Spleen (tissue), 11 donors: ENCODE measurements around the gene UCN3. TPM values are rescaled to one million over a fixed set of nuclear protein-coding genes. Genes with fewer than 3 reads are reported as not detected.

Source experiments
- DNase-seq: peaks from one replicate; pipeline ENCODE4 v3.0.0-alpha.2; 2020
- H3K27ac ChIP-seq, 8 donors: fragments of 200-600 bp; sonication (generic) in 7 of 8; 1 replicate in 4 of 8; 2 replicates in 4 of 8; pipeline versions ENCODE4 v1.5.0 to v1.8.0; 2016 to 2021; ENCODE audit warnings: inconsistent platforms in 4 of 8, mild to moderate bottlenecking in 4 of 8, moderate library complexity in 1 of 8
- H3K27me3 ChIP-seq, 7 donors: fragments of 200-600 bp; sonication (generic) in 6 of 7; replicated peaks in 1 of 7; 1 replicate in 4 of 7; 2 replicates in 3 of 7; pipeline versions ENCODE4 v1.5.0 to v1.8.0; 2016 to 2021; ENCODE audit warnings: inconsistent platforms in 3 of 7, mild to moderate bottlenecking in 1 of 7
- H3K36me3 ChIP-seq, 6 donors: fragments of 200-600 bp; sonication (generic) in 5 of 6; 1 replicate in 4 of 6; 2 replicates in 2 of 6; pipeline versions ENCODE4 v1.5.0 to v1.8.0; 2016 to 2021; ENCODE audit warnings: inconsistent platforms in 2 of 6
- H3K4me1 ChIP-seq, 6 donors: fragments of 200-600 bp; sonication (generic) in 5 of 6; 1 replicate in 3 of 6; 2 replicates in 3 of 6; pipeline versions ENCODE4 v1.5.0 to v1.8.0; 2016 to 2021; ENCODE audit warnings: inconsistent platforms in 3 of 6
- H3K4me3 ChIP-seq, 8 donors: fragments of 200-600 bp; sonication (generic) in 7 of 8; 1 replicate in 4 of 8; 2 replicates in 4 of 8; pipeline versions ENCODE4 v1.5.0 to v1.8.0; 2016 to 2021; ENCODE audit warnings: inconsistent platforms in 4 of 8, mild to moderate bottlenecking in 4 of 8, moderate library complexity in 2 of 8
- H3K9me3 ChIP-seq, 8 donors: fragments of 200-600 bp; sonication (generic) in 7 of 8; 1 replicate in 4 of 8; 2 replicates in 4 of 8; pipeline versions ENCODE4 v1.5.0 to v1.8.0; 2016 to 2021; ENCODE audit warnings: inconsistent platforms in 4 of 8
- CTCF ChIP-seq, 11 experiments: fragments of 200-600 bp in 7 of 11; fragments of 450-650 bp in 4 of 11; sonication (generic) in 4 of 11; IDR thresholded peaks in 8 of 11; conservative IDR thresholded peaks in 3 of 11; 1 replicate in 7 of 11; 2 replicates in 4 of 11; pipeline versions ENCODE4 v1.4.0 to v1.8.0; 2016 to 2021; ENCODE audit warnings: antibody characterized with exemption in 11 of 11, inconsistent platforms in 4 of 11, mild to moderate bottlenecking in 1 of 11
- POLR2A ChIP-seq, 3 donors: fragments of 450-650 bp; IDR thresholded peaks; one replicate each; pipeline ENCODE4 v1.5.1; 2017; ENCODE audit warnings: antibody characterized with exemption in 3 of 3, mild to moderate bottlenecking in 1 of 3
- POLR2AphosphoS5 ChIP-seq, 3 donors: sonication (generic); formaldehyde crosslinking; IDR thresholded peaks; one replicate each; pipeline ENCODE4 v1.5.1; 2017; ENCODE audit warnings: antibody characterized with exemption in 3 of 3
- WGBS, 5 donors: extraction: QIAGEN DNeasy Blood & Tissue Kit in 3 of 5; methylation state at CpG; one replicate each; pipeline versions ENCODE4 v1.1.5 to v1.1.7; 2013 to 2018; 5-methylcytosine and 5-hydroxymethylcytosine counted together
- intact Hi-C: fragments of 100-400 bp; cut with DNase I; formaldehyde crosslinking; loops from one replicate; pipeline ENCODE4 v1.15.0; 2023; ENCODE audit warnings: low total_unique reads
- polyA plus RNA-seq, 3 donors: library from polyadenylated mRNA; stranded (reverse); fragments of 200-250 nt; gene quantifications; one replicate each; pipeline ENCODE4 v1.2.1, GENCODE V29; 2013
- total RNA-seq, 7 donors: library from RNA; depleted of rRNA in 3 of 7; stranded (reverse); fragments of >200 nt in 3 of 7; fragmentation: NEBNext Ultra II Directional in 4 of 7; extraction: Animal tissue kit (Norgen Biotek cat#: 25700) in 4 of 7; gene quantifications; one replicate each; pipeline versions ENCODE4 v1.1.0 to v1.2.1, GENCODE V29; 2016 to 2021
- donor health status: healthy with polysubstance abuse.
- donor health status: DM: no; HTN: no; CAD: no; lungs with moderate emphysema.
- donor health status: DM: no; HTN: no; CAD: no.
- donor health status: Bipolar disorder and iron deficiency.
- donor health status: healthy.
- donor health status: DM: no; HTN: no; CAD: no.
- donor health status: DM: yes; HTN: yes; CAD: no.

The UCN3 gene
- total and polyA plus RNA-seq, 10 donors: not detected

GRCh38 chr10:5391790-5392189 lies 27.0 kb downstream of the UCN3 start:
- DNase-seq: no peak
- TF ChIP-seq POLR2AphosphoS5 (IDR thresholded peaks at IDR 0.05): no peak
- TF ChIP-seq CTCF (IDR thresholded peaks at IDR 0.05 in 8 of 11, conservative IDR thresholded peaks at IDR 0.05 in 3 of 11): no peak
- no peak for TF ChIP-seq POLR2A (IDR thresholded peaks at IDR 0.05)
- no peak overlapping the region for H3K4me3 ChIP-seq
- no peak overlapping the region for H3K27ac ChIP-seq
- no peaks in the 10 kb centered on the region for H3K4me1 ChIP-seq
- no peaks in the 10 kb centered on the region for H3K27me3 ChIP-seq
- WGBS, 5 donors: 94 to 97% (median 96%) methylated on average over 3 of the region's 3 CpGs
- intact Hi-C loops: no loop called here
- H3K9me3 ChIP-seq: peaks cover 15 to 44% (median 36%) of the 10 kb centered on the region in 8 donors
- no peaks in the 10 kb centered on the region for H3K36me3 ChIP-seq

DNA sequence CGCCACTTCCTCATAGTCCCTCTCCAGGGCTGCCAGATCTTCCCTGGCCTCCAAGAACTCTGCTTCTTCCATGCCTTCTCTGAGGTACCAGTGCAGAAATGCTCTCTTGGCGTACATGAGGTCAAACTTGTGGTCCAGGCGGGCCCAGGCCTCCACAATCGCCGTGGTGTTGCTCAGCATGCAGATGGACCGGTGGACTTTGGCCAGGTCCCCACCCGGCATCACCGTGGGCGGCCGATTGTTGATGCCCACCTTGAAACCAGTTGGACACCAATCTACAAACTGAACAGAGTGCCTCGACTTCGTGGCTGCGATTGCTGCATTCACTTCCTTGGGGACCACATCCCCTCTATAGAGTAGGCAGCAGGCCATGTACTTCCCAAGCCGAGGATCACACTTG lies 28.8 kb downstream of the UCN3 start:
- no peaks in the 10 kb centered on the region for H3K4me1 ChIP-seq
- H3K27me3 ChIP-seq: peaks cover 0 to 8% (median 0%) of the 10 kb centered on the region in 7 donors
- no peak overlapping the region for H3K27ac ChIP-seq
- no peak for DNase-seq
- peaks cover 15 to 43% (median 36%) of the 10 kb centered on the region in 8 donors for H3K9me3 ChIP-seq
- TF ChIP-seq POLR2A (IDR thresholded peaks at IDR 0.05) (no peak), CTCF (IDR thresholded peaks at IDR 0.05 in 8 of 11, conservative IDR thresholded peaks at IDR 0.05 in 3 of 11) (no peak), POLR2AphosphoS5 (IDR thresholded peaks at IDR 0.05) (no peak)
- intact Hi-C loops: no loop called here
- no peak overlapping the region for H3K4me3 ChIP-seq
- no peaks in the 10 kb centered on the region for H3K36me3 ChIP-seq
- 90 to 94% (median 91%) methylated on average over 14 of the region's 14 CpGs for WGBS, 5 donors

GRCh38 chr10:5395168-5395567 lies 30.4 kb downstream of the UCN3 start:
- intact Hi-C loops: no loop called here
- WGBS, 5 donors: 82 to 92% (median 90%) methylated on average over 8 to 18 of the region's 18 CpGs
- H3K27ac ChIP-seq: no peak overlapping the region
- H3K27me3 ChIP-seq: peaks cover 0 to 8% (median 0%) of the 10 kb centered on the region in 7 donors
- peak; percentile 47 for DNase-seq
- no peaks in the 10 kb centered on the region for H3K36me3 ChIP-seq
- TF ChIP-seq POLR2AphosphoS5 (IDR thresholded peaks at IDR 0.05) (no peak), POLR2A (IDR thresholded peaks at IDR 0.05) (no peak), CTCF (IDR thresholded peaks at IDR 0.05 in 8 of 11, conservative IDR thresholded peaks at IDR 0.05 in 3 of 11) (no peak)
- H3K9me3 ChIP-seq: peaks cover 13 to 26% (median 21%) of the 10 kb centered on the region in 8 donors
- H3K4me1 ChIP-seq: no peaks in the 10 kb centered on the region
- no peak overlapping the region for H3K4me3 ChIP-seq

DNA sequence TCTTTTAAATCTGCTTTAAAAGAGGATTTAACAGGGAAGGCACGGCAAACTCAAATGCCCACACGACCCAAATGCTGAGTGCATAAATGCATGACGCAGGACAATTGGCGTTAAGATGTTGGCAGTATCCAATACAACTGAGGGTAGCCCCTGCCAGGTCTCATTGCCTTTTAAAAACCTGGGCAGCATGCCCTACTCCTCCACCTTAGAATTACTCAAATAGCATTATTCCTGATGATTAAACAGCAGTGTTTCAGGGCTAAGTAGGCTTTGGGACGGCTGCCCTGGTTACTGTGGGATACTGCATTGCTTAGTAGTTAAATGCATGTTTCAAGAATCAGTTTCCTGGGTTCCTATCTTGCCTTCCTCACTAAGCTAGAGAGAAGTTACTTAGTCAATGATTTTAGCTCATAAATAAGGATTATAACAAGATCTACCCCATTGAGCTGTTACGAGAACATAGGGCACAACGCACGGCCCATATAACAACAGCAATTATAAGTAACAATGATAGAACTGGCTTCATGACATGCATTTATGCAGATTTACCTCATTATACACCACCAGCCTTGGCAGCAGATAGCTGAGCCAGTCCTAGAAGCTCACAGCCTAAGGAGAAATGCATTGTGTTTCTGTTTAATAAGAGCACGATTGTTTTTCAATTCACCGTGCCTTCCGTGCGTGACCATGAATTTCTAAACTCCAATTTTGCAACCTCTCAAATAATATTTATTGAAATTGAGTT lies 32.0 kb downstream of the UCN3 start:
- DNase-seq: no peak
- WGBS, 5 donors: 91 to 95% (median 94%) methylated on average over 12 of the region's 12 CpGs
- intact Hi-C loops: no loop called here
- no peak for TF ChIP-seq CTCF (IDR thresholded peaks at IDR 0.05 in 8 of 11, conservative IDR thresholded peaks at IDR 0.05 in 3 of 11)
- no peak for TF ChIP-seq POLR2A (IDR thresholded peaks at IDR 0.05)
- TF ChIP-seq POLR2AphosphoS5 (IDR thresholded peaks at IDR 0.05): no peak
- no peak overlapping the region for H3K4me3 ChIP-seq
- H3K27me3 ChIP-seq: peaks cover 0 to 8% (median 0%) of the 10 kb centered on the region in 7 donors
- no peaks in the 10 kb centered on the region for H3K36me3 ChIP-seq
- peaks cover 0 to 11% (median 5%) of the 10 kb centered on the region in 8 donors for H3K9me3 ChIP-seq
- H3K27ac ChIP-seq: no peak overlapping the region
- H3K4me1 ChIP-seq: no peaks in the 10 kb centered on the region
